ENCODE data around the gene TMEM108.

TMEM108 gene

GRCh38 chr3:133388696-133389395, 350.7 kb downstream of the TMEM108 start:
- DNase-seq (ENCODE audit: low read depth), result no peak

DNA sequence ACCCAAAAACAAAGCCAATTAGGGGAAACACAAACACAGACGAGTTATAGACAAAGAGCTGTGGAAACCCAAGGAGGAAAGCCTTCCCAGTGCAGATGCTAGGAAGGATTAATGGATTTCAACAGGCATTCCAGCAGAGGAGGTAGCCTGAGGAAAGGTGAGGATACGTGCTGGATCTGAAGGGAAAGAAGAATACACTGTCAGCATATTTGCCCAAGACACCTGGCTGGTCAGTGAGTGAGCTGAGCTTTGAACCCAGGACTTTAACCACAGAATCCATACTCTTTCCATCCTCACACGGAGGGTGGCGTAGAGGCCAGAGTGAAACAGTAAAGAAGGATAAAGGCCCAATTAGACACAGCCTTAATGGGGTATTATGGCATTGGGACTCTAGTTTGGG, 352.5 kb downstream of the TMEM108 start:
- no peak for DNase-seq (ENCODE audit: low read depth)

DNA sequence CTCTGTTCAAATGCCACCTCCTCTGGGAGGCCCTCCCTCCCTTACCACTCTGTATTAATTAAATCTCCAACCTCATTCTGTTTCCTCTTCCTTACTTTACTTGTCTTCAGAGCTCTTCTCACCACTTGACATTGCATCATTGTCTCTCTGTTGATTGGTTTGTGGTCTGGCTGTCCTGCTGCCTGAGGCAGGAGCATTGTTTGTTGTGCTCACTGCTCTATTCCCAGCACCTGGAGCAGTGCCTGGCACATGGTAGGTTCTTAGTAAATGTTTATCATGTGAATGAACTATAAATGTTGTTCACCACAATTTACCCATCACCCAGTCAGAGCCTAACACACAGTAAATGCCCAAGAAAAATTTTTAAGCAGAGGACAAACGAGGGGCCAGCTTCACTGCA, 355.0 kb downstream of the TMEM108 start:
- DNase-seq (ENCODE audit: low read depth), result no peak

DNA sequence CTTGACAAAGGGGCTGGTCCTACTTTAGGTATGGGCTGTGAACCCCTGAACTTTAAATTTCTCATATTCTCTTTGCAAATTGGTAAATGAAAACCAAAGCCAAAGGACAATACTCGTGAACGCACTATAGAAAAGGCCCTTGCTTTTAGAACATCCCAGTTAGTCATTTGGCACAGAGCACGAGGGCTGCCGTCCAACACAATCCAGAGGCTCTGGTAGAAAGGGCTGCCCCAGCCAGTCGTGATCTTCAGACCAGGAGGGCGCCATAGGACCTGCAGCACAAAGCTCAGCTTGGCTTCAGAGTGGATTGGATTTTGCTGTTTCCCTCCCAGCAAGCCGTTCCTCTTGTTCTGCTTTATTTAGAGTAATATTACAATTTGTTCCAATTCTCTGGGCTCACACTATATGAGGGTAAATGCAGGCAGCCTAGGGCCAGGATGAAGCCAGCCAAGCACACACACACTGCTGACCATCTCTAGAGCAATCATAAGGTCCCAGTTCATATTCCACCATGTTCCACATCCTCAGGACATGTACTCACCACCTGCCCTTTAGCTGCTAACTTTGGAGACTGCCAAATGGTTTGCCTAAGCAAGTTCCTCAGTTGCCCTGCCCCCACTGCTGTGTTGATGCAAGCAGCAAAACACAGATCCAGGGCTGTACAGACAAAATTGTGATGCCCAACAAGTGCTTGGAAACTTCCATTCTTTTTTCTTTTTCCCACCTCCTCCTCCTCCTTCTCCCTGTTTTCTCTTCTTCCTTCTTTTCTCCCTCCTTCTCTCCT, 355.7 kb downstream of the TMEM108 start:
- DNase-seq (ENCODE audit: low read depth), result no peak

DNA sequence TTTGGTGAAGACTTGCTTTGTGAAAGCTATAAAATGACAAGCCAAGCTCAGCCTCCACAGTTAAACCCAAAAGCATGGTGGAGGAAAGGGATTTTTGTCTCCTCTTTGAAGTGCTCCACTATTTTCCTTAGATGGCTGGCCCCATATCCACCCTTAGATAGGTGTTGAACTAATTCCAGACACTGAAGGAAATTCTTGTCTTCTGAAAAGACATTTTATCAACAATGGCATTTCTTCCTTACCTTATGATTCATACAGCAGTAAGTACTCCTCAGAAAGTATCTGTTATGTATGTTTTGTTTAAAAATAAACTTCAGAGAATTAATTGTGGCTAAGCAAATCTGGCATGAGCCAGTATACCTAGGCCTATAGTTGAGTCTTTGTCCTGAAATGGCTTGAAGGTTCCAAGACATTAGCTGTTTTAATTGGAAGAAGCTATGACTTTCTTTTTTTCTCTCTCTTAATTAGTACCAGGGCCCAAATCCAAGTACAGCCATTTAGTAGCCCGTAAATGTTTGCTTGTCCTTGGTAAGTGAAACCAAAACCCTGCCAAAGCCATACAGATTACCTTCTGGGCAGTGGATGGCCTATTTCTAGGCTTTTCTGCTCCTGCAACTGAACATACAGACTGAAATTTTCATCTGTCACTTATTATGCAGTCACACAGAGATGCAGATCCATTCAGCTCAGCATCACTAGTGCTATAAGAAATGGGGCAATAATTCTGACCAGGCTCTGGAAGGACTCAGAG, 356.5 kb downstream of the TMEM108 start:
- DNase-seq (ENCODE audit: low read depth), result no peak

DNA sequence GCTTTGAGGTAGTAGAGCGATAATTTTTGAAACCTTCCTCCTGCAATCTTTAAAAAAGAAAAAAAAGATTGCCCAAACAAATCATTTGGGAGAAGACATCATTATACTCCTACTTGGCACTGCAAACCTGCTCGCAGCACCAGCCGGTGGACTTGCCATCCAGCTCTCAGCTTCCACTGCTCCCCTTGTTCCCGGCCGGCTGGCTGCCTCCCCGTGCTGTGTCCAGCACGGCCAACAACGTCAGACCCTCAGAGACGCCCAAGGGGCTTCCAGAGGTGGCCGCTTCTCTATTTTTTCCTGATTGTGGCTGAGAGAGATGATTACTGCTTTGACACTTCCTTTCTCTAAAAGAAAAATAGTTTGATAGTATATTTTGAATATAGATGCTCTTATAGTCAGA, 358.7 kb downstream of the TMEM108 start:
- no peak for DNase-seq (ENCODE audit: low read depth)

- no peak for DNase-seq (ENCODE audit: low read depth)
These were observed 361.9 kb downstream of the TMEM108 start, which contains the start of gene BFSP2 for GRCh38 chr3:133400006-133400515. Gene BFSP2, plus strand, starts transcription at chr3:133400056. Its CDS starts 28 bp downstream, at chr3:133400084.

DNA sequence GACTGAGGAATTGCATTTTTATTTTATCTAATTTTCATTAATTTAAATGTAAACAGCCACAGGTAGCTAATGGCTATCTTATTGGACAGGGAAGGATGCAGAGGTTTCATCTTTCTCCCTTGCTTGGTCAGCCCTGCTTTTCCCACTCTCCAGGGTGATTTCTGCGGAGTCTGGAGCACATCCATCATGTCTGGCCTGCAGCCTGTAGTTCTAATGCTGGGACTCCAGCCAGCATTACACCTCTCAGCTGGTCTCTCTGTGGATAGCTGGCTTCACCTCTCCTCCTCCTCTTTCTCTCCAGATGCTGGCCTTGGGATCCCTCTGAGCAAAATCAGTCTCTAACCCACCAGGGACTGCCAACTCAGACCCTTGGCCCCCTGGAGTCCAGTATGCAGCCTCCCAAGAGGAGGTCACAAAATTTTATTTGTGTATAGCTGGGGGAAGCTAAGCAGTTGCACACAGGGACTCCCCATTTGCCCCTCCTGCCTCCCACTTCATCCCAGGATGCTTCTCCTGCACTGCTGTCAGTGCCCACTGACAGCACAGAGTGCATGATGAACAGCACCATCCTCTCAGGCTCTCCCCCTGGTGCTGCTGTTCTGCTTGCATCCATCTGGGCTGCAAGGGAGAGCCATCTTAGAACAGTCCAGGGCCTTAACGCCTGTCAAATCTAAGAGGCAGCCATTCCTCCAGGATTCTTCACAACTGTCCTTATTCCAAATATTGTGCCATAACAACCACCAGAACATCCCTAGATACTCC, 363.4 kb downstream of the TMEM108 start:
- no peak for DNase-seq (ENCODE audit: low read depth)

GRCh38 chr3:133404920-133405319, 366.7 kb downstream of the TMEM108 start:
- DNase-seq (ENCODE audit: low read depth), result no peak

- DNase-seq (ENCODE audit: low read depth), result no peak
These were observed 370.2 kb downstream of the TMEM108 start for GRCh38 chr3:133408366-133408765.

DNA sequence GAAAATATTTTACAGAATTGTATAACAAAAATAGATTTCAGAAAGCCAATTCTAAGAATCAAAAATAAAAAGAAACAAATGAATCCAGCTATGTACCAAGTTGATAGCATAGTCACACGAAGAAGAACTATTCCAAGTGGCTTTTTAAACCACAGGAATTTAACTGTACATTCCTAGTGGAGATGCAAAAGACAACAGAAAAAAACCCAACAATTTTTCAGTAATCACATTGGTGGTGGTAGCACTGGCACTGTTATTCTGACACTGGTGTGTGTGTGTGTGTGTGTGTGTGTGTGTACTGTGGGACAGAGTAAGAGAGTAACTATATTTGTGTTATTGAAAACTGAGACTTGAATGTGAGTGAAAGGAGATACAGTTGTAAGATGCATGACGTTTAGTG, 370.8 kb downstream of the TMEM108 start:
- DNase-seq (ENCODE audit: low read depth), result no peak

- DNase-seq (ENCODE audit: low read depth), result no peak
These were observed 372.2 kb downstream of the TMEM108 start for GRCh38 chr3:133410191-133410892.

GRCh38 chr3:133412183-133413132, 374.3 kb downstream of the TMEM108 start:
- no peak for DNase-seq (ENCODE audit: low read depth)

DNA sequence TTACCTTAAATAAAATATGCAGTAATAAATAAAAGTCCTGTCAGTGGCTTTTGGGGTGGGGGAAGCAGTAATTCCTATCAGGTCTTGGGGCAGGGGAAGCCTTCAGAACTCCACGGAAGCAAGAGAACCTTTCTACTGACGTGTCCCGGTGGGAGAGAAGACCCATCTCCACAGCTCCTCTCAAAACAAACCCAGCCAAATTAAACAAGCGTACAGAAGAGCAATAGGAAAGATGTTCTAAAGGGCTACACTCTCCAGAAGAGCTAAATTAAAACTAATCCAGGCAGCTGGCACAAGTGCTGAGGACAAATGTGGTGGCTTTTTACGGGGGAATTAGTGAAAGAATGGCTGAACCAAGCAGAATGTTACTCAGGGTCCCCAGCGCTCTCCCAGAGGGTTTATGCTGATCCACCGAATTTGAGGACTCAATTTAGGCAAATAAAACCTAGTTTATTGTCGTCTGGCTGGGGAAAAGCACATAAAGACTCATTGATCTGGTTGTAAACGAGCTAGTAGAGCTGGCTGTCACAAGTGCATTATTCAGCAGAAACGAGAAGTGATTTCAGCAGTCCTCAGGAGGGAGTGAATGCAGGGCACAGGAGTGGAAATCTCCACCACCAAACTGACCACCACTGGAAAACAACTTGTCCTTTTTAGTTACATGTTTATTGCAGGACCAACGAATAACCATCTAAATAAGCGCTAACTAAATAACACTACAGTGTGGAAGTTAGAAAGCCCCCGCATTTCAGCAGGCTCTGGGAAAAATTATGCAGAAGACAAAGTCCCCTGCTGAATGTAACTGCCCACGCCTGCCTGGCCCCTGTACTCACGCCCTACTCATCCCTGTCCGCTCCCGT, 375.2 kb downstream of the TMEM108 start:
- no peak for DNase-seq (ENCODE audit: low read depth)

DNA sequence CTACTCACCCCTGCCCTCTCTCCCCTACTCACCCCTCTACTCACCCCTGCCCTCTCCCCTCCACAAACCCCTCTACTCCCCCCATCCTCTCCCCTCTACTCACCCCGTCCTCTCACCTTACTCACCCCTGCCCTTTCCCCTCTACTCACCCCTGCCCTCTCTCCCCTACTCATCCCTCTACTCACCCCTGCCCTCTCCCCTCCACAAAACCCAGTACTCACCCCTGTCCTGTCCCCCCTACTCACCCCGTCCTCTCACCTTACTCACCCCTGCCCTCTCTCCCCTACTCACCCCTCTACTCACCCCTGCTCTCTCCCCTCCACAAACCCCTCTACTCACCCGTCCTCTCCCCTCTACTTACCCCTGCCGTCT, 375.8 kb downstream of the TMEM108 start:
- DNase-seq (ENCODE audit: low read depth), result no peak

DNA sequence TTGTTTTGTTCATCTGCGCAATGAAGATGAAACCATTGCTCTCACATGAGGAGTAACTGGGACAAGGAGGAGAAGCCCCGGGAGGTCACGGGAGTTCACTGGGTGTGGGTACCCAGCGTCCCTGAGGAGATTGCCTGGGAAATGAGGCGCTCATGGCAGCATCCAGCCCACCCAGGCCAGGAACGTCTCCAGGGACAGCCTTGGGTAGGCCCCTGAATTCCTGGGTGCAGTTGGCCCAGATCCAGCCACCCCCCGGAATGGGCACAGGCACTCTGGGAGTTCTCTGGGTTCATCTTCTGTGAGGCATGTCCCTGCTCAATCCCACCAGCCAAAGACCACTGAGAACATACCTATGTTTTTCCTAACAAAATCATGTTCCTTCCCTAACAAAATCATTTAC, 380.2 kb downstream of the TMEM108 start:
- no peak for DNase-seq (ENCODE audit: low read depth)

- DNase-seq (ENCODE audit: low read depth), result no peak
These were observed 381.1 kb downstream of the TMEM108 start for GRCh38 chr3:133419151-133419909.
